Measurements from ENCODE around the gene VEGFA.

DNA sequence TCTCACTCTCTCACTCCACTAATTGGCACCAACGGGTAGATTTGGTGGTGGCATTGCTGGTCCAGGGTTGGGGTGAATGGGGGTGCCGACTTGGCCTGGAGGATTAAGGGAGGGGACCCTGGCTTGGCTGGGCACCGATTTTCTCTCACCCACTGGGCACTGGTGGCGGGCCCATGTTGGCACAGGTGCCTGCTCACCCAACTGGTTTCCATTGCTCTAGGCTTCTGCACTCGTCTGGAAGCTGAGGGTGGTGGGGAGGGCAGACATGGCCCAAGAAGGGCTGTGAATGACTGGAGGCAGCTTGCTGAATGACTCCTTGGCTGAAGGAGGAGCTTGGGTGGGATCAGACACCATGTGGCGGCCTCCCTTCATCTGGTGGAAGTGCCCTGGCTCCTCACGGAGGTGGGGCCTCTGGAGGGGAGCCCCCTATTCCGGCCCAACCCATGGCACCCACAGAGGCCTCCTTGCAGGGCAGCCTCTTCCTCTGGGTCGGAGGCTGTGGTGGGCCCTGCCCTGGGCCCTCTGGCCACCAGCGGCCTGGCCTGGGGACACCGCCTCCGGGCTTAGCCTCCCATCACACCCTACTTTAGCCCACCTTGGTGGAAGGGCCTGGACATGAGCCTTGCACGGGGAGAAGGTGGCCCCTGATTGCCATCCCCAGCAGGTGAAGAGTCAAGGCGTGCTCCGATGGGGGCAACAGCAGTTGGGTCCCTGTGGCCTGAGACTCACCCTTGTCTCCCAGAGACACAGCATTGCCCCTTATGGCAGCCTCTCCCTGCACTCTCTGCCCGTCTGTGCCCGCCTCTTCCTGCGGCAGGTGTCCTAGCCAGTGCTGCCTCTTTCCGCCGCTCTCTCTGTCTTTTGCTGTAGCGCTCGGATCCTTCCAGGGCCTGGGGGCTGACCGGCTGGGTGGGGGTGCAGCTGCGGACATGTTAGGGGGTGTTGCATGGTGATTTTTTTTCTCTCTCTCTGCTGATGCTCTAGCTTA lies 11.2 kb downstream of the VEGFA start:
- no peak for TF ChIP-seq CTCF (IDR thresholded peaks at IDR 0.05)
- no peak for TF ChIP-seq POLR2A (IDR thresholded peaks at IDR 0.05)
- TF ChIP-seq POLR2AphosphoS5 (IDR thresholded peaks at IDR 0.05; ENCODE audit: insufficient read depth in 1 of 2, low read depth in 1 of 2): no peak

Measured in vagina (tissue), 2 donors.